Hepatocyte (in vitro differentiated cells): ENCODE measurements around the gene TTC7B.

Source experiments
- EZH2 ChIP-seq: fragments of 200-600 bp; sonication (generic); IDR thresholded peaks from 2 replicates; pipeline ENCODE4 v1.6.1; 2016; ENCODE audit warnings: antibody characterized with exemption, mild to moderate bottlenecking, borderline replicate concordance
- TF ChIP-seq, protein P1 (sequence below): fragments of 200-600 bp; sonication (generic); IDR thresholded peaks from 2 replicates; pipeline ENCODE4 v1.5.1; 2016; ENCODE audit warnings: antibody characterized with exemption, mild to moderate bottlenecking; ENCODE audit not compliant: poor library complexity

DNA sequence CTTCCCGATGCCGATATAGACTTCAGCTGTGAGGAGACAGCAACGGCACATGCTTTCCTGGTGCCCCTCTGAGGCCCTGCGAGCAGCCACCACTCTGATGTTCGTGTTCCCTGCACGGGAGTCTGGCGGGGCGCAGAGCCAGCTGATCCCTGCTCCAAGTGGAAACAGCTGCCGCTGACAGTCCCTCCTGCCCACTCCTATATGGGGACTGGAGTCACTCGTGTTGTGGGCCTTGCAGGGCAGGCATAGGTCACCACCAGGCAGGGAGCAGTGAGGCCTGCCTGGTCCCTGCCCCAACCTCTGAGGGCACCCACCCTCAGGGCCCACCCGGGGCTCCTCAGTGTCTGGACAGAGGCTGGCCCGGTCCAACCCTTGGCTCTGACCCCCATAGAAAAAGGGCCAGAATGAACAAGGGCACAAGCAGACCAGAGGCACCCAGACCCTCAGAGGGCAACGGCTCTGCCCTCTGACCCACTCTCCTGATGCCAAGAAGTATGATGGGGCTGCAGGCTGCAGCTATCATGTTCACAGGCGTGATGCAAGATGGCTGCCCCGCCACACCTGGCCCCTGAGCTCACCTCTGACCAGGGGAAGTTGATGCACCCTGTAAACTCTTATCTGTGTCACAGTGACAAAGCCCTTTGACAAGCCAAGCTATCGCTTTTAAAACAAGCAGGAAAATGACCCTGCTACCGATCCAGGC, 237.8 kb downstream of the TTC7B start:
- no peak for TF ChIP-seq EZH2
- TF ChIP-seq, protein P1, sequence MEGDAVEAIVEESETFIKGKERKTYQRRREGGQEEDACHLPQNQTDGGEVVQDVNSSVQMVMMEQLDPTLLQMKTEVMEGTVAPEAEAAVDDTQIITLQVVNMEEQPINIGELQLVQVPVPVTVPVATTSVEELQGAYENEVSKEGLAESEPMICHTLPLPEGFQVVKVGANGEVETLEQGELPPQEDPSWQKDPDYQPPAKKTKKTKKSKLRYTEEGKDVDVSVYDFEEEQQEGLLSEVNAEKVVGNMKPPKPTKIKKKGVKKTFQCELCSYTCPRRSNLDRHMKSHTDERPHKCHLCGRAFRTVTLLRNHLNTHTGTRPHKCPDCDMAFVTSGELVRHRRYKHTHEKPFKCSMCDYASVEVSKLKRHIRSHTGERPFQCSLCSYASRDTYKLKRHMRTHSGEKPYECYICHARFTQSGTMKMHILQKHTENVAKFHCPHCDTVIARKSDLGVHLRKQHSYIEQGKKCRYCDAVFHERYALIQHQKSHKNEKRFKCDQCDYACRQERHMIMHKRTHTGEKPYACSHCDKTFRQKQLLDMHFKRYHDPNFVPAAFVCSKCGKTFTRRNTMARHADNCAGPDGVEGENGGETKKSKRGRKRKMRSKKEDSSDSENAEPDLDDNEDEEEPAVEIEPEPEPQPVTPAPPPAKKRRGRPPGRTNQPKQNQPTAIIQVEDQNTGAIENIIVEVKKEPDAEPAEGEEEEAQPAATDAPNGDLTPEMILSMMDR = no peak
